Thymus (tissue), 11 donors: ENCODE results near the gene ROBO2. TPM values are rescaled to one million over a fixed set of nuclear protein-coding genes. Genes with fewer than 3 reads are reported as not detected.
"Not testable (repeated sequence)": the region's sequence is repeated elsewhere in the genome, so short reads cannot be mapped to it uniquely, and the experiment has no call there.

Source experiments
- DNase-seq, 9 donors: peaks; one replicate each; pipeline ENCODE4 v3.0.0-alpha.2; 2013; ENCODE audit warnings: low spot score in 9 of 9, low read depth in 6 of 9, missing footprints in 1 of 9
- H3K27ac ChIP-seq, 2 donors: one replicate each; pipeline ENCODE4 v1.5.1; 2013; ENCODE audit warnings: control low read depth in 1 of 2, low read depth in 1 of 2, low read length in 1 of 2, mild to moderate bottlenecking in 1 of 2, moderate library complexity in 1 of 2
- H3K27me3 ChIP-seq, 2 donors: one replicate each; pipeline ENCODE4 v1.5.1; 2013; ENCODE audit warnings: low read length in 1 of 2; ENCODE audit not compliant: control insufficient read depth in 2 of 2, insufficient read depth in 1 of 2
- H3K36me3 ChIP-seq, 2 donors: one replicate each; pipeline ENCODE4 v1.5.1; 2013; ENCODE audit warnings: low read length in 1 of 2, mild to moderate bottlenecking in 1 of 2, moderate library complexity in 1 of 2; ENCODE audit not compliant: control insufficient read depth in 2 of 2, insufficient read depth in 2 of 2
- H3K4me1 ChIP-seq, 2 donors: one replicate each; pipeline ENCODE4 v1.5.1; 2013; ENCODE audit warnings: low read length in 2 of 2; ENCODE audit not compliant: control insufficient read depth in 2 of 2, insufficient read depth in 2 of 2
- H3K4me3 ChIP-seq, 2 donors: one replicate each; pipeline ENCODE4 v1.5.1; 2013; ENCODE audit warnings: low read length in 2 of 2, control low read depth in 1 of 2, mild to moderate bottlenecking in 1 of 2
- H3K9me3 ChIP-seq, 2 donors: one replicate each; pipeline ENCODE4 v1.5.1; 2013; ENCODE audit warnings: low read length in 1 of 2, mild to moderate bottlenecking in 1 of 2; ENCODE audit not compliant: control insufficient read depth in 2 of 2, insufficient read depth in 1 of 2
- WGBS: extraction: QIAGEN DNeasy Blood & Tissue Kit; methylation state at CpG from one replicate; pipeline ENCODE4 v1.1.7; 2013; 5-methylcytosine and 5-hydroxymethylcytosine counted together
- polyA plus RNA-seq: library from polyadenylated mRNA; stranded (reverse); fragments of 200-250 nt; gene quantifications from one replicate; pipeline ENCODE4 v1.2.3, GENCODE V29; 2013
- total RNA-seq: library from RNA; stranded (reverse); fragments of 120-200 nt; gene quantifications from one replicate; pipeline ENCODE4 v1.2.4, GENCODE V29; 2013
- donor health status: healthy.

ROBO2 gene
- total and polyA plus RNA-seq, 2 donors: 2.6 to 9.3 TPM

GRCh38 chr3:77381431-77381830 lies 341.5 kb downstream of the ROBO2 start:
- H3K27ac ChIP-seq: no peak overlapping the region
- no peaks in the 10 kb centered on the region for H3K36me3 ChIP-seq
- no peaks in the 10 kb centered on the region for H3K4me1 ChIP-seq
- H3K27me3 ChIP-seq: no peaks in the 10 kb centered on the region
- no peak overlapping the region for H3K4me3 ChIP-seq
- H3K9me3 ChIP-seq: no peaks in the 10 kb centered on the region
- WGBS: 3% methylated on average over 1 of the region's 1 CpG
- no peak for DNase-seq

GRCh38 chr3:77392181-77392580 lies 352.3 kb downstream of the ROBO2 start:
- H3K27ac ChIP-seq: no peak overlapping the region
- no peaks in the 10 kb centered on the region for H3K27me3 ChIP-seq
- no peaks in the 10 kb centered on the region for H3K36me3 ChIP-seq
- no peak for DNase-seq
- H3K4me3 ChIP-seq: no peak overlapping the region
- WGBS: 87% methylated on average over 5 of the region's 5 CpGs
- H3K4me1 ChIP-seq: no peaks in the 10 kb centered on the region
- H3K9me3 ChIP-seq: no peaks in the 10 kb centered on the region

GRCh38 chr3:77394046-77394445 lies 354.1 kb downstream of the ROBO2 start:
- Histone ChIP-seq H3K4me3 (no peak overlapping the region), H3K36me3 (no peaks in the 10 kb centered on the region), H3K9me3 (no peaks in the 10 kb centered on the region), H3K4me1 (no peaks in the 10 kb centered on the region), H3K27me3 (no peaks in the 10 kb centered on the region), H3K27ac (no peak overlapping the region)
- 93% methylated on average over 5 of the region's 5 CpGs for WGBS
- DNase-seq: no peak

GRCh38 chr3:77404871-77405270 lies 365.0 kb downstream of the ROBO2 start:
- no peaks in the 10 kb centered on the region for H3K4me1 ChIP-seq
- no peaks in the 10 kb centered on the region for H3K36me3 ChIP-seq
- no peak for DNase-seq
- H3K4me3 ChIP-seq: no peak overlapping the region
- no peaks in the 10 kb centered on the region for H3K9me3 ChIP-seq
- WGBS: 55% methylated on average over 1 of the region's 1 CpG
- no peaks in the 10 kb centered on the region for H3K27me3 ChIP-seq
- no peak overlapping the region for H3K27ac ChIP-seq

GRCh38 chr3:77407441-77407840 lies 367.5 kb downstream of the ROBO2 start:
- H3K9me3 ChIP-seq: no peaks in the 10 kb centered on the region
- no peaks in the 10 kb centered on the region for H3K36me3 ChIP-seq
- no peaks in the 10 kb centered on the region for H3K4me1 ChIP-seq
- no peak overlapping the region for H3K4me3 ChIP-seq
- H3K27me3 ChIP-seq: no peaks in the 10 kb centered on the region
- WGBS: 89% methylated on average over 3 of the region's 3 CpGs
- DNase-seq: no peak
- no peak overlapping the region for H3K27ac ChIP-seq

GRCh38 chr3:77410334-77410733 lies 370.4 kb downstream of the ROBO2 start:
- not testable (repeated sequence) for H3K4me1 ChIP-seq, DNase-seq, H3K27me3 ChIP-seq, H3K4me3 ChIP-seq, H3K27ac ChIP-seq, H3K36me3 ChIP-seq, H3K9me3 ChIP-seq
- 44% methylated on average over 1 of the region's 1 CpG for WGBS

GRCh38 chr3:77411334-77411733 lies 371.4 kb downstream of the ROBO2 start:
- WGBS: 52% methylated on average over 2 of the region's 2 CpGs
- H3K27me3 ChIP-seq: no peaks in the 10 kb centered on the region
- H3K27ac ChIP-seq: no peak overlapping the region
- no peaks in the 10 kb centered on the region for H3K36me3 ChIP-seq
- no peak overlapping the region for H3K4me3 ChIP-seq
- H3K4me1 ChIP-seq: no peaks in the 10 kb centered on the region
- peaks cover 0 to 9% of the 10 kb centered on the region in 2 donors for H3K9me3 ChIP-seq
- DNase-seq: no peak

- WGBS: 94% methylated on average over 4 of the region's 4 CpGs
Measured at GRCh38 chr3:77412021-77412438, 372.1 kb downstream of the ROBO2 start.

GRCh38 chr3:77412584-77412983 lies 372.7 kb downstream of the ROBO2 start:
- H3K36me3 ChIP-seq: no peaks in the 10 kb centered on the region
- no peak for DNase-seq
- H3K4me3 ChIP-seq: no peak overlapping the region
- peaks cover 0 to 9% of the 10 kb centered on the region in 2 donors for H3K9me3 ChIP-seq
- WGBS: 96% methylated on average over 2 of the region's 2 CpGs
- H3K27me3 ChIP-seq: no peaks in the 10 kb centered on the region
- H3K4me1 ChIP-seq: no peaks in the 10 kb centered on the region
- H3K27ac ChIP-seq: no peak overlapping the region

More at GRCh38 chr3:77412021-77412438, 372.1 kb downstream of the ROBO2 start:
- Histone ChIP-seq H3K4me3 (no peak overlapping the region), H3K4me1 (no peaks in the 10 kb centered on the region), H3K27ac (no peak overlapping the region), H3K9me3 (peaks cover 0 to 9% of the 10 kb centered on the region in 2 donors), H3K36me3 (no peaks in the 10 kb centered on the region), H3K27me3 (no peaks in the 10 kb centered on the region)
- DNase-seq: no peak

- no peaks in the 10 kb centered on the region for H3K36me3 ChIP-seq
- H3K27me3 ChIP-seq: no peaks in the 10 kb centered on the region
- H3K27ac ChIP-seq: no peak overlapping the region
- no peak for DNase-seq
- H3K4me1 ChIP-seq: no peaks in the 10 kb centered on the region
- no peak overlapping the region for H3K4me3 ChIP-seq
- H3K9me3 ChIP-seq: peaks cover 0 to 9% of the 10 kb centered on the region in 2 donors
Measured at GRCh38 chr3:77414881-77415280, 375.0 kb downstream of the ROBO2 start.
